Testis (tissue), 3 donors: Measurements from ENCODE around the gene TMEM151B. TPM values are rescaled to one million over a fixed set of nuclear protein-coding genes. Genes with fewer than 3 reads are reported as not detected.

Source experiments
- DNase-seq: peaks from one replicate; pipeline ENCODE4 v3.0.0-alpha.2; 2019
- H3K27ac ChIP-seq, 2 donors: fragments of 200-600 bp; sonication (generic); one replicate each; pipeline ENCODE4 v1.5.1; 2019
- H3K27me3 ChIP-seq: fragments of 200-600 bp; sonication (generic); one replicate; pipeline ENCODE4 v1.5.1; 2019
- H3K36me3 ChIP-seq: fragments of 200-600 bp; sonication (generic); one replicate; pipeline ENCODE4 v1.5.1; 2017; ENCODE audit warnings: low read depth; ENCODE audit errors: missing control alignments
- H3K4me1 ChIP-seq: fragments of 200-600 bp; sonication (generic); one replicate; pipeline ENCODE4 v1.5.1; 2019
- H3K4me3 ChIP-seq, 2 donors: fragments of 200-600 bp; sonication (generic); one replicate each; pipeline ENCODE4 v1.5.1; 2017 to 2019
- H3K9me3 ChIP-seq: fragments of 200-600 bp; sonication (generic); one replicate; pipeline ENCODE4 v1.5.1; 2017
- CTCF ChIP-seq, 3 experiments: fragments of 450-650 bp in 2 of 3; fragments of 200-600 bp in 1 of 3; sonication (generic) in 1 of 3; IDR thresholded peaks; one replicate each; pipeline ENCODE4 v1.5.1; 2016 to 2019; ENCODE audit warnings: antibody characterized with exemption in 3 of 3, mild to moderate bottlenecking in 2 of 3, moderate library complexity in 1 of 3
- POLR2A ChIP-seq: fragments of 450-650 bp; IDR thresholded peaks from one replicate; pipeline ENCODE4 v1.6.1; 2017; ENCODE audit warnings: antibody characterized with exemption, mild to moderate bottlenecking, moderate library complexity
- WGBS, 2 donors: methylation state at CpG; one replicate each; pipeline ENCODE4 v1.1.5; 2018; 5-methylcytosine and 5-hydroxymethylcytosine counted together
- intact Hi-C: fragments of 100-400 bp; cut with DNase I; formaldehyde crosslinking; loops from one replicate; pipeline ENCODE4 v1.15.1; 2023; ENCODE audit warnings: low total_unique reads
- polyA plus RNA-seq: library from polyadenylated mRNA; stranded (reverse); fragments of 350-450 nt; fragmentation: Illumina TruSeq; extraction: RNeasy Lipid Tissue Mini Kit (QIAGEN cat#74804); gene quantifications from one replicate; pipeline ENCODE4 v1.2.3, GENCODE V29; 2014; ENCODE audit warnings: low read depth, low replicate concordance; ENCODE audit not compliant: insufficient read depth
- total RNA-seq, 2 donors: library from RNA; depleted of rRNA; stranded (reverse); fragments of >200 nt; gene quantifications; one replicate each; pipeline ENCODE4 v1.2.3, GENCODE V29; 2016

Gene TMEM151B
- total and polyA plus RNA-seq, 3 donors from 2014 or later = 1.3 to 2.8 (median 1.6) TPM

GRCh38 chr6:44278315-44278714 lies 8.1 kb downstream of the TMEM151B start:
- WGBS, 2 donors = 85 to 92% methylated on average over 3 of the region's 3 CpGs
- no peaks in the 10 kb centered on the region for H3K4me1 ChIP-seq
- H3K36me3 ChIP-seq = no peaks in the 10 kb centered on the region
- H3K9me3 ChIP-seq = no peaks in the 10 kb centered on the region
- H3K4me3 ChIP-seq = no peak overlapping the region
- H3K27ac ChIP-seq = no peak overlapping the region
- no peak for TF ChIP-seq CTCF (IDR thresholded peaks at IDR 0.05)
- no peak for TF ChIP-seq POLR2A
- no peaks in the 10 kb centered on the region for H3K27me3 ChIP-seq
- intact Hi-C loops = no loop called here
- no peak for DNase-seq

- TF ChIP-seq CTCF (IDR thresholded peaks at IDR 0.05) (no peak), POLR2A (no peak)
- H3K27ac ChIP-seq = no peak overlapping the region
- intact Hi-C loops = no loop called here
Measured at GRCh38 chr6:44278774-44279697, 8.8 kb downstream of the TMEM151B start.

GRCh38 chr6:44284121-44284520 lies 13.9 kb downstream of the TMEM151B start:
- Histone ChIP-seq H3K4me1 (no peaks in the 10 kb centered on the region), H3K4me3 (no peak overlapping the region), H3K9me3 (no peaks in the 10 kb centered on the region), H3K27me3 (no peaks in the 10 kb centered on the region), H3K27ac (no peak overlapping the region), H3K36me3 (no peaks in the 10 kb centered on the region)
- 72 to 74% methylated on average over 2 of the region's 2 CpGs for WGBS, 2 donors
- intact Hi-C loops = no loop called here
- no peak for DNase-seq
- TF ChIP-seq CTCF (IDR thresholded peaks at IDR 0.05) = no peak
- no peak for TF ChIP-seq POLR2A

More at GRCh38 chr6:44278774-44279697, 8.8 kb downstream of the TMEM151B start:
- DNase-seq = no peak
- 76 to 89% methylated on average over 8 to 9 of the region's 9 CpGs for WGBS, 2 donors
- Histone ChIP-seq H3K4me1 (no peaks in the 10 kb centered on the region), H3K4me3 (no peak overlapping the region), H3K36me3 (no peaks in the 10 kb centered on the region), H3K9me3 (no peaks in the 10 kb centered on the region), H3K27me3 (no peaks in the 10 kb centered on the region)

GRCh38 chr6:44284867-44285266 lies 14.6 kb downstream of the TMEM151B start:
- Histone ChIP-seq H3K9me3 (no peaks in the 10 kb centered on the region), H3K27ac (no peak overlapping the region), H3K4me1 (no peaks in the 10 kb centered on the region), H3K4me3 (no peak overlapping the region), H3K36me3 (no peaks in the 10 kb centered on the region), H3K27me3 (no peaks in the 10 kb centered on the region)
- DNase-seq = no peak
- 64 to 76% methylated on average over 4 of the region's 4 CpGs for WGBS, 2 donors
- TF ChIP-seq POLR2A (no peak), CTCF (IDR thresholded peaks at IDR 0.05) (no peak)
- intact Hi-C loops = no loop called here
